Neural cell (in vitro differentiated cells): ENCODE measurements around the gene AIF1.

ENCODE experiments used
- EP300 ChIP-seq: fragments of 450-650 bp; conservative IDR thresholded peaks from 2 replicates; pipeline ENCODE4 v1.6.1; 2014; ENCODE audit warnings: antibody characterized with exemption, mild to moderate bottlenecking, moderate library complexity; ENCODE audit not compliant: poor library complexity, severe bottlenecking
- EZH2 ChIP-seq: fragments of 200-600, 300-800 bp; shearing (Covaris generic), sonication (generic); IDR thresholded peaks from 2 replicates; pipeline ENCODE4 v1.6.1; 2014; ENCODE audit warnings: antibody characterized with exemption, low read length, borderline replicate concordance, mild to moderate bottlenecking; ENCODE audit not compliant: insufficient read depth, poor library complexity, severe bottlenecking
- POLR2AphosphoS5 ChIP-seq: IDR thresholded peaks from 2 replicates; pipeline ENCODE4 v1.6.1; 2012
- SMC3 ChIP-seq: fragments of 450-650 bp; conservative IDR thresholded peaks from 2 replicates; pipeline ENCODE4 v1.6.1; 2014; ENCODE audit warnings: antibody characterized with exemption, mild to moderate bottlenecking, moderate library complexity; ENCODE audit not compliant: poor library complexity
- TAF1 ChIP-seq: IDR thresholded peaks from 2 replicates; pipeline ENCODE4 v1.6.1; 2012; ENCODE audit warnings: low read depth
- TF ChIP-seq, protein P1 (sequence below): fragments of 450-650 bp; IDR thresholded peaks from 2 replicates; pipeline ENCODE4 v1.5.1; 2014; ENCODE audit warnings: antibody characterized with exemption, mild to moderate bottlenecking, moderate library complexity; ENCODE audit not compliant: poor library complexity, severe bottlenecking
- TF ChIP-seq, protein P2 (sequence below): IDR thresholded peaks from 2 replicates; pipeline ENCODE4 v1.6.1; 2012; ENCODE audit warnings: borderline replicate concordance

DNA sequence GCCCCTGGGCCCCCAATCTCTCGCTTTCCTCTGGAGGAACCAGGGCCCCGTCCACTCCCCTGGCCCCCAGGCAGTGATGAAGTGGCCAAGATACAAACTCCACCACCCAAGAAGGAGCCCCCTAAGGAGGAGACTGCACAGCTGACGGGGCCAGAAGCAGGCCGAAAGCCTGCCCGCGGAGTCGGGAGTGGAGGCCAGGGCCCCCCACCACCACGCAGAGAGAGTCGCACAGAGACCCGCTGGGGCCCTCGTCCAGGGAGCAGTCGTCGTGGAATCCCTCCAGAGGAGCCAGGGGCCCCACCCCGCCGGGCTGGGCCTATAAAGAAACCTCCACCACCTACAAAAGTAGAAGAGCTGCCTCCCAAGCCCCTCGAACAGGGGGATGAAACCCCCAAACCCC is 16.2 kb downstream of the AIF1 start:
- TF ChIP-seq EP300 (no peak), SMC3 (no peak), EZH2 (no peak), TAF1 (no peak), POLR2AphosphoS5 (no peak)
- TF ChIP-seq, protein P1, sequence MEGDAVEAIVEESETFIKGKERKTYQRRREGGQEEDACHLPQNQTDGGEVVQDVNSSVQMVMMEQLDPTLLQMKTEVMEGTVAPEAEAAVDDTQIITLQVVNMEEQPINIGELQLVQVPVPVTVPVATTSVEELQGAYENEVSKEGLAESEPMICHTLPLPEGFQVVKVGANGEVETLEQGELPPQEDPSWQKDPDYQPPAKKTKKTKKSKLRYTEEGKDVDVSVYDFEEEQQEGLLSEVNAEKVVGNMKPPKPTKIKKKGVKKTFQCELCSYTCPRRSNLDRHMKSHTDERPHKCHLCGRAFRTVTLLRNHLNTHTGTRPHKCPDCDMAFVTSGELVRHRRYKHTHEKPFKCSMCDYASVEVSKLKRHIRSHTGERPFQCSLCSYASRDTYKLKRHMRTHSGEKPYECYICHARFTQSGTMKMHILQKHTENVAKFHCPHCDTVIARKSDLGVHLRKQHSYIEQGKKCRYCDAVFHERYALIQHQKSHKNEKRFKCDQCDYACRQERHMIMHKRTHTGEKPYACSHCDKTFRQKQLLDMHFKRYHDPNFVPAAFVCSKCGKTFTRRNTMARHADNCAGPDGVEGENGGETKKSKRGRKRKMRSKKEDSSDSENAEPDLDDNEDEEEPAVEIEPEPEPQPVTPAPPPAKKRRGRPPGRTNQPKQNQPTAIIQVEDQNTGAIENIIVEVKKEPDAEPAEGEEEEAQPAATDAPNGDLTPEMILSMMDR: no peak
- TF ChIP-seq, protein P2, sequence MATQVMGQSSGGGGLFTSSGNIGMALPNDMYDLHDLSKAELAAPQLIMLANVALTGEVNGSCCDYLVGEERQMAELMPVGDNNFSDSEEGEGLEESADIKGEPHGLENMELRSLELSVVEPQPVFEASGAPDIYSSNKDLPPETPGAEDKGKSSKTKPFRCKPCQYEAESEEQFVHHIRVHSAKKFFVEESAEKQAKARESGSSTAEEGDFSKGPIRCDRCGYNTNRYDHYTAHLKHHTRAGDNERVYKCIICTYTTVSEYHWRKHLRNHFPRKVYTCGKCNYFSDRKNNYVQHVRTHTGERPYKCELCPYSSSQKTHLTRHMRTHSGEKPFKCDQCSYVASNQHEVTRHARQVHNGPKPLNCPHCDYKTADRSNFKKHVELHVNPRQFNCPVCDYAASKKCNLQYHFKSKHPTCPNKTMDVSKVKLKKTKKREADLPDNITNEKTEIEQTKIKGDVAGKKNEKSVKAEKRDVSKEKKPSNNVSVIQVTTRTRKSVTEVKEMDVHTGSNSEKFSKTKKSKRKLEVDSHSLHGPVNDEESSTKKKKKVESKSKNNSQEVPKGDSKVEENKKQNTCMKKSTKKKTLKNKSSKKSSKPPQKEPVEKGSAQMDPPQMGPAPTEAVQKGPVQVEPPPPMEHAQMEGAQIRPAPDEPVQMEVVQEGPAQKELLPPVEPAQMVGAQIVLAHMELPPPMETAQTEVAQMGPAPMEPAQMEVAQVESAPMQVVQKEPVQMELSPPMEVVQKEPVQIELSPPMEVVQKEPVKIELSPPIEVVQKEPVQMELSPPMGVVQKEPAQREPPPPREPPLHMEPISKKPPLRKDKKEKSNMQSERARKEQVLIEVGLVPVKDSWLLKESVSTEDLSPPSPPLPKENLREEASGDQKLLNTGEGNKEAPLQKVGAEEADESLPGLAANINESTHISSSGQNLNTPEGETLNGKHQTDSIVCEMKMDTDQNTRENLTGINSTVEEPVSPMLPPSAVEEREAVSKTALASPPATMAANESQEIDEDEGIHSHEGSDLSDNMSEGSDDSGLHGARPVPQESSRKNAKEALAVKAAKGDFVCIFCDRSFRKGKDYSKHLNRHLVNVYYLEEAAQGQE: no peak
